Liver (tissue), 9 donors: ENCODE data around the gene SLC12A6. TPM values are rescaled to one million over a fixed set of nuclear protein-coding genes. Genes with fewer than 3 reads are reported as not detected.
A peak's percentile ranks its signal among the peaks of the same experiment; 100 is the strongest.

Experiments used
- DNase-seq: peaks from one replicate; pipeline ENCODE4 v3.0.0-alpha.2; 2017; ENCODE audit warnings: low spot score
- H3K27ac ChIP-seq, 2 donors: one replicate each; pipeline ENCODE4 v1.7.0; 2013; ENCODE audit warnings: inconsistent platforms in 2 of 2, low read length in 2 of 2, control low read depth in 1 of 2, low read depth in 1 of 2, mild to moderate bottlenecking in 1 of 2
- H3K27me3 ChIP-seq, 4 donors: one replicate each; pipeline versions ENCODE4 v1.6.1 to v1.7.0; 2013; ENCODE audit warnings: low read length in 3 of 4, inconsistent platforms in 1 of 4, mild to moderate bottlenecking in 1 of 4, moderate library complexity in 1 of 4; ENCODE audit not compliant: control insufficient read depth in 4 of 4, insufficient read depth in 4 of 4
- H3K36me3 ChIP-seq, 4 donors: one replicate each; pipeline versions ENCODE4 v1.6.1 to v1.7.0; 2013; ENCODE audit warnings: low read length in 3 of 4, mild to moderate bottlenecking in 3 of 4, low read depth in 1 of 4, moderate library complexity in 1 of 4; ENCODE audit not compliant: control insufficient read depth in 4 of 4, insufficient read depth in 3 of 4
- H3K4me1 ChIP-seq, 4 donors: one replicate each; pipeline versions ENCODE4 v1.6.1 to v1.7.0; 2013; ENCODE audit warnings: low read length in 3 of 4, mild to moderate bottlenecking in 3 of 4, moderate library complexity in 1 of 4; ENCODE audit not compliant: control insufficient read depth in 4 of 4, insufficient read depth in 4 of 4
- H3K4me3 ChIP-seq, 3 donors: one replicate each; pipeline versions ENCODE4 v1.6.1 to v1.7.0; 2013; ENCODE audit warnings: low read length in 3 of 3, control low read depth in 1 of 3, low read depth in 1 of 3, mild to moderate bottlenecking in 1 of 3
- H3K9ac ChIP-seq, 2 donors: one replicate each; pipeline ENCODE4 v1.7.0; 2013; ENCODE audit warnings: low read length in 2 of 2, mild to moderate bottlenecking in 2 of 2, moderate library complexity in 2 of 2, control low read depth in 1 of 2, low read depth in 1 of 2
- H3K9me3 ChIP-seq, 4 donors: one replicate each; pipeline versions ENCODE4 v1.6.1 to v1.7.0; 2013; ENCODE audit warnings: low read length in 3 of 4; ENCODE audit not compliant: control insufficient read depth in 4 of 4
- EGR1 ChIP-seq, 2 donors: IDR thresholded peaks; 2 replicates each; pipeline ENCODE4 v1.6.1; 2016 to 2018; ENCODE audit warnings: antibody characterized with exemption in 2 of 2, low read depth in 2 of 2
- FOXA1 ChIP-seq: IDR thresholded peaks from 2 replicates; pipeline ENCODE4 v1.6.1; 2016; ENCODE audit warnings: antibody characterized with exemption
- FOXA2 ChIP-seq: IDR thresholded peaks from 2 replicates; pipeline ENCODE4 v1.6.1; 2016; ENCODE audit warnings: antibody characterized with exemption
- GABPA ChIP-seq, 2 donors: IDR thresholded peaks in 1 of 2; conservative IDR thresholded peaks in 1 of 2; 2 replicates each; pipeline ENCODE4 v1.6.1; 2016; ENCODE audit warnings: antibody characterized with exemption in 2 of 2, mild to moderate bottlenecking in 1 of 2, moderate library complexity in 1 of 2
- HNF4A ChIP-seq, 2 donors: conservative IDR thresholded peaks; 2 replicates each; pipeline ENCODE4 v1.6.1; 2016; ENCODE audit warnings: antibody characterized with exemption in 2 of 2, mild to moderate bottlenecking in 2 of 2
- HNF4G ChIP-seq: IDR thresholded peaks from 2 replicates; pipeline ENCODE4 v1.6.1; 2016; ENCODE audit warnings: antibody characterized with exemption
- JUND ChIP-seq, 2 donors: IDR thresholded peaks; 2 replicates each; pipeline ENCODE4 v1.6.1; 2016; ENCODE audit warnings: antibody characterized with exemption in 2 of 2
- NR2F2 ChIP-seq: IDR thresholded peaks from 2 replicates; pipeline ENCODE4 v1.6.1; 2016; ENCODE audit warnings: antibody characterized with exemption
- RAD21 ChIP-seq, 2 donors: IDR thresholded peaks; 2 replicates each; pipeline ENCODE4 v1.6.1; 2016; ENCODE audit warnings: antibody characterized with exemption in 2 of 2, mild to moderate bottlenecking in 2 of 2
- RXRA ChIP-seq, 2 donors: IDR thresholded peaks; 2 replicates each; pipeline ENCODE4 v1.6.1; 2017 to 2018; ENCODE audit warnings: antibody characterized with exemption in 2 of 2, mild to moderate bottlenecking in 1 of 2
- SP1 ChIP-seq: IDR thresholded peaks from 2 replicates; pipeline ENCODE4 v1.6.1; 2018; ENCODE audit warnings: antibody characterized with exemption, mild to moderate bottlenecking
- TAF1 ChIP-seq: conservative IDR thresholded peaks from 2 replicates; pipeline ENCODE4 v1.6.1; 2016; ENCODE audit warnings: antibody characterized with exemption, mild to moderate bottlenecking
- YY1 ChIP-seq: IDR thresholded peaks from 2 replicates; pipeline ENCODE4 v1.6.1; 2016; ENCODE audit warnings: antibody characterized with exemption, mild to moderate bottlenecking
- WGBS: extraction: QIAGEN DNeasy Blood & Tissue Kit; methylation state at CpG from one replicate; pipeline ENCODE4 v1.1.7; 2013; 5-methylcytosine and 5-hydroxymethylcytosine counted together
- polyA plus RNA-seq, 2 donors: library from polyadenylated mRNA; stranded (reverse) in 1 of 2; unstranded in 1 of 2; fragments of 200-250 nt in 1 of 2; fragments of >200 nt in 1 of 2; fragmentation: Nextera tagmentation in 1 of 2; extraction: Ambion mirVana in 1 of 2; gene quantifications; one replicate each; pipeline versions ENCODE4 v1.2.1 to v1.2.3, GENCODE V29; 2013 to 2015
- total RNA-seq, 2 donors: library from RNA; depleted of rRNA; stranded (reverse); fragments of >200 nt; gene quantifications; one replicate each; pipeline ENCODE4 v1.2.3, GENCODE V29; 2014
- TF ChIP-seq, protein P1 (sequence below): IDR thresholded peaks from 2 replicates; pipeline ENCODE4 v1.6.1; 2016; ENCODE audit warnings: antibody characterized with exemption, mild to moderate bottlenecking
- TF ChIP-seq, protein P2 (sequence below): IDR thresholded peaks from 2 replicates; pipeline ENCODE4 v1.6.1; 2016; ENCODE audit warnings: antibody characterized with exemption
- TF ChIP-seq, protein P3 (sequence below): IDR thresholded peaks from 2 replicates; pipeline ENCODE4 v1.6.1; 2016; ENCODE audit warnings: antibody characterized with exemption
- TF ChIP-seq, protein P4 (sequence below): IDR thresholded peaks from 2 replicates; pipeline ENCODE4 v1.6.1; 2016; ENCODE audit warnings: antibody characterized with exemption
- TF ChIP-seq, protein P5 (sequence below): fragments of 150-350 bp; IDR thresholded peaks from 2 replicates; pipeline ENCODE4 v1.5.1; 2017; ENCODE audit warnings: improper control_type of control experiment, low read depth, low read length; ENCODE audit not compliant: missing input control
- donor health status: healthy.
- donor health status: healthy.
- donor health status: healthy.
- donor health status: healthy.
- donor health status: healthy.

SLC12A6 gene
- total and polyA plus RNA-seq, 4 donors: 1.9 to 17.8 (median 7.1) TPM

DNA sequence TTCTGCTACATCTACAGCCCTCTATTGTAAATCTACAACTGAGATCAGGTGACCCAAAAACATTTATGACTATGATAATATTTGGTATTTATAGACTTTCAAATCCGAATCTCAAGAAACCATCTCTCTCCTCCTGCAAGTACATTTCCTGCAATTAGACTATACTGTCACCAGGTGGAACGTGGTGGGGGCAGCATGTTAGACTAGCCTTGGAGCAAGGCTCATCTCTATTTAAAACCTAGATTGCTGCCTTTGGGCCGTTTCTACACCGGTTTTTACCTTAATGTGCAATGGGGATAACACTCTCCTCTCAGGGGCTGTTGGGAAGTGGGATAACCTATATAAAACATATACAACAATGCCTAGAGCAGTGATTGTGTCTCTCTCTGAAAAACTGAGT, 123.9 kb downstream of the SLC12A6 start (continued):
- TF ChIP-seq, protein P1, sequence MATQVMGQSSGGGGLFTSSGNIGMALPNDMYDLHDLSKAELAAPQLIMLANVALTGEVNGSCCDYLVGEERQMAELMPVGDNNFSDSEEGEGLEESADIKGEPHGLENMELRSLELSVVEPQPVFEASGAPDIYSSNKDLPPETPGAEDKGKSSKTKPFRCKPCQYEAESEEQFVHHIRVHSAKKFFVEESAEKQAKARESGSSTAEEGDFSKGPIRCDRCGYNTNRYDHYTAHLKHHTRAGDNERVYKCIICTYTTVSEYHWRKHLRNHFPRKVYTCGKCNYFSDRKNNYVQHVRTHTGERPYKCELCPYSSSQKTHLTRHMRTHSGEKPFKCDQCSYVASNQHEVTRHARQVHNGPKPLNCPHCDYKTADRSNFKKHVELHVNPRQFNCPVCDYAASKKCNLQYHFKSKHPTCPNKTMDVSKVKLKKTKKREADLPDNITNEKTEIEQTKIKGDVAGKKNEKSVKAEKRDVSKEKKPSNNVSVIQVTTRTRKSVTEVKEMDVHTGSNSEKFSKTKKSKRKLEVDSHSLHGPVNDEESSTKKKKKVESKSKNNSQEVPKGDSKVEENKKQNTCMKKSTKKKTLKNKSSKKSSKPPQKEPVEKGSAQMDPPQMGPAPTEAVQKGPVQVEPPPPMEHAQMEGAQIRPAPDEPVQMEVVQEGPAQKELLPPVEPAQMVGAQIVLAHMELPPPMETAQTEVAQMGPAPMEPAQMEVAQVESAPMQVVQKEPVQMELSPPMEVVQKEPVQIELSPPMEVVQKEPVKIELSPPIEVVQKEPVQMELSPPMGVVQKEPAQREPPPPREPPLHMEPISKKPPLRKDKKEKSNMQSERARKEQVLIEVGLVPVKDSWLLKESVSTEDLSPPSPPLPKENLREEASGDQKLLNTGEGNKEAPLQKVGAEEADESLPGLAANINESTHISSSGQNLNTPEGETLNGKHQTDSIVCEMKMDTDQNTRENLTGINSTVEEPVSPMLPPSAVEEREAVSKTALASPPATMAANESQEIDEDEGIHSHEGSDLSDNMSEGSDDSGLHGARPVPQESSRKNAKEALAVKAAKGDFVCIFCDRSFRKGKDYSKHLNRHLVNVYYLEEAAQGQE: no peak
- TF ChIP-seq, protein P2, sequence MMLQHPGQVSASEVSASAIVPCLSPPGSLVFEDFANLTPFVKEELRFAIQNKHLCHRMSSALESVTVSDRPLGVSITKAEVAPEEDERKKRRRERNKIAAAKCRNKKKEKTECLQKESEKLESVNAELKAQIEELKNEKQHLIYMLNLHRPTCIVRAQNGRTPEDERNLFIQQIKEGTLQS: no peak

DNA sequence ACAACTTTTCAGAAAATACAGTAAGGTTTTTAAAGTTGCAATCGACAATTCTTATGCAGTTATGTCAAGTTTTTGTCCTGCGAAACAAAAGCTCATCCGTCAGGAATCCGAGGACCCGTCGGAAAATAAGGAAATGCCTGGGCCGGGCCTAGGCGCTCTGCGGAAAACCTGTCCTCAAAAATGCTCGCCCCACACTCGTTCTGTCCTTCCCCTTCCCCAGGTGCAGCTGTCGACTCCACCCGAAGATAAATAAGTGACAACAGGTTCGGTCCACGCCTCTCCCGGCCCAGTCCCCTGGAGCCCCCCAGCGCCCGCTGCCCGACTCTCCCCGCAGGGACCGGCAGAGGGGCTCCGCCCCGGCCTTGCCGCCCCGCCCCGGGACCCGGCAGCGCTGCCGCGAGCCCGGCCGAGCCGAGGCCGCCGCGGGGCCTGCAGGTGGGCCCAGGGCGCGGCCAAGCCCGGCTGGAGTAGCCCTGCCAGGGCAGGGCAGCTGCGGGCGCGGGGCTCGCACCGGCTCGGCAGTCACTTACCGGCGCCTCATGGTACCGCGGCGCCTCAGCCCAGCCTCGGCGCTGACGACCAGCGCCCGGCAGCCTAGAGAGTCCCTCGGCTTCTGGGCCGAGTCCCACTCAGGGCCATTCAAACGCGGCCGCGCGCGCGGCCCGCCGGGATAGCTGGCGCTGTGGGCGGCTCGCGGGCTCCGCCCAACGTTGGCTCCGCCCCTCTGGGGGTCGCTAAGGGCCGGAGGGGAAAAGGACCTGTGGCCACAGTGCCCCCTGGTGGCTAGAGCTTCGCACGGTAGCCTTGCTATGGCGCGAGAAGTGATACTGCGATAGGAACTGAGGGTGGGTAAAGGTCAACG, 127.9 kb downstream of the SLC12A6 start, which contains the start of gene KATNBL1:
TSS of gene KATNBL1 (minus strand) at position 676 of the 862 bp plus-strand sequence. CDS start 46,420 bp downstream, outside the sequence.
- TF ChIP-seq, protein P3, sequence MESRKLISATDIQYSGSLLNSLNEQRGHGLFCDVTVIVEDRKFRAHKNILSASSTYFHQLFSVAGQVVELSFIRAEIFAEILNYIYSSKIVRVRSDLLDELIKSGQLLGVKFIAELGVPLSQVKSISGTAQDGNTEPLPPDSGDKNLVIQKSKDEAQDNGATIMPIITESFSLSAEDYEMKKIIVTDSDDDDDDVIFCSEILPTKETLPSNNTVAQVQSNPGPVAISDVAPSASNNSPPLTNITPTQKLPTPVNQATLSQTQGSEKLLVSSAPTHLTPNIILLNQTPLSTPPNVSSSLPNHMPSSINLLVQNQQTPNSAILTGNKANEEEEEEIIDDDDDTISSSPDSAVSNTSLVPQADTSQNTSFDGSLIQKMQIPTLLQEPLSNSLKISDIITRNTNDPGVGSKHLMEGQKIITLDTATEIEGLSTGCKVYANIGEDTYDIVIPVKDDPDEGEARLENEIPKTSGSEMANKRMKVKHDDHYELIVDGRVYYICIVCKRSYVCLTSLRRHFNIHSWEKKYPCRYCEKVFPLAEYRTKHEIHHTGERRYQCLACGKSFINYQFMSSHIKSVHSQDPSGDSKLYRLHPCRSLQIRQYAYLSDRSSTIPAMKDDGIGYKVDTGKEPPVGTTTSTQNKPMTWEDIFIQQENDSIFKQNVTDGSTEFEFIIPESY: no peak
- peak; percentile 39 to 56 for TF ChIP-seq HNF4A (conservative IDR thresholded peaks at IDR 0.05)
- no peak for TF ChIP-seq HNF4G
- peak; percentile 81 for TF ChIP-seq SP1
- TF ChIP-seq JUND (IDR thresholded peaks at IDR 0.05): no peak
- TF ChIP-seq, protein P1: peak; percentile 65
- TF ChIP-seq FOXA1: no peak
- peak; percentile 86 to 95 for TF ChIP-seq RXRA (IDR thresholded peaks at IDR 0.05)
- peak; percentile 88 for TF ChIP-seq YY1
- TF ChIP-seq, protein P4, sequence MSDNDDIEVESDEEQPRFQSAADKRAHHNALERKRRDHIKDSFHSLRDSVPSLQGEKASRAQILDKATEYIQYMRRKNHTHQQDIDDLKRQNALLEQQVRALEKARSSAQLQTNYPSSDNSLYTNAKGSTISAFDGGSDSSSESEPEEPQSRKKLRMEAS: no peak
- peak; percentile 91 to 94 for TF ChIP-seq RAD21 (IDR thresholded peaks at IDR 0.05)
- TF ChIP-seq EGR1 (IDR thresholded peaks at IDR 0.05; ENCODE audit: low read depth in 2 of 2): no peak
- TF ChIP-seq NR2F2: peak; percentile 72
- TF ChIP-seq, protein P5, sequence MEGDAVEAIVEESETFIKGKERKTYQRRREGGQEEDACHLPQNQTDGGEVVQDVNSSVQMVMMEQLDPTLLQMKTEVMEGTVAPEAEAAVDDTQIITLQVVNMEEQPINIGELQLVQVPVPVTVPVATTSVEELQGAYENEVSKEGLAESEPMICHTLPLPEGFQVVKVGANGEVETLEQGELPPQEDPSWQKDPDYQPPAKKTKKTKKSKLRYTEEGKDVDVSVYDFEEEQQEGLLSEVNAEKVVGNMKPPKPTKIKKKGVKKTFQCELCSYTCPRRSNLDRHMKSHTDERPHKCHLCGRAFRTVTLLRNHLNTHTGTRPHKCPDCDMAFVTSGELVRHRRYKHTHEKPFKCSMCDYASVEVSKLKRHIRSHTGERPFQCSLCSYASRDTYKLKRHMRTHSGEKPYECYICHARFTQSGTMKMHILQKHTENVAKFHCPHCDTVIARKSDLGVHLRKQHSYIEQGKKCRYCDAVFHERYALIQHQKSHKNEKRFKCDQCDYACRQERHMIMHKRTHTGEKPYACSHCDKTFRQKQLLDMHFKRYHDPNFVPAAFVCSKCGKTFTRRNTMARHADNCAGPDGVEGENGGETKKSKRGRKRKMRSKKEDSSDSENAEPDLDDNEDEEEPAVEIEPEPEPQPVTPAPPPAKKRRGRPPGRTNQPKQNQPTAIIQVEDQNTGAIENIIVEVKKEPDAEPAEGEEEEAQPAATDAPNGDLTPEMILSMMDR: peak; percentile 98
- no peak for TF ChIP-seq FOXA2
- peak in 1 of 2 donors; percentile 69 for TF ChIP-seq GABPA (IDR thresholded peaks at IDR 0.05 in 1 of 2, conservative IDR thresholded peaks at IDR 0.05 in 1 of 2)
- TF ChIP-seq, protein P2: no peak
- TF ChIP-seq TAF1: no peak
- Histone ChIP-seq H3K36me3 (no peaks in the 10 kb centered on the region), H3K27me3 (no peaks in the 10 kb centered on the region), H3K4me3 (peak within 1 kb of the TSS; percentile 76 to 97 (median 93)), H3K4me1 (peaks cover 2 to 14% (median 10%) of the 10 kb centered on the region in 4 donors), H3K9ac (peak within 1 kb of the TSS; percentile 83 to 86), H3K9me3 (no peaks in the 10 kb centered on the region), H3K27ac (peak within 1 kb of the TSS in 1 of 2 donors; percentile 66)
- DNase-seq: peak; percentile 99
- under 1% methylated on average over 81 of the region's 81 CpGs for WGBS
